IMR-90 (cell line): ENCODE measurements around the gene C1GALT1C1. TPM values are rescaled to one million over a fixed set of nuclear protein-coding genes. Genes with fewer than 3 reads are reported as not detected.

Source experiments
- ATAC-seq: fragments of 200-7000 bp; cut with Tn5 transposase; 2 replicates; pipeline ENCODE4 v1.9.1; 2020; ENCODE audit warnings: low read depth, mild to moderate bottlenecking, moderate library complexity
- Bru-seq: library from RNA; stranded (reverse); fragments of 400-500 nt; gene quantifications from one replicate; lab custom pipeline; 2021; lab: Mats Ljungman, UMichigan
- BruChase-seq, 2 experiments: library from RNA; stranded (reverse); fragments of 400-500 nt; gene quantifications; one replicate each; lab custom pipeline; 2021; lab: Mats Ljungman, UMichigan
- BruUV-seq: library from RNA; stranded (reverse); fragments of 400-500 nt; replicated peaks from 2 replicates; lab custom pipeline; 2021; lab: Mats Ljungman, UMichigan
- CTCF ChIA-PET: fragments of 300-600 bp; formaldehyde crosslinking; extraction: SDS; loops from one replicate; lab custom pipeline; 2021; ENCODE audit warnings: antibody characterized with exemption; lab: Yijun Ruan, JAX
- POLR2A ChIA-PET: fragments of 300-600 bp; sonication (Branson Sonifier 250); formaldehyde crosslinking; loops from one replicate; lab custom pipeline; 2022; ENCODE audit warnings: antibody characterized with exemption; ENCODE audit not compliant: unreplicated experiment; lab: Charles Lee
- DNase-seq: peaks from one replicate; pipeline ENCODE4 v3.0.0; 2013
- H2AFZ ChIP-seq: replicated peaks from 2 replicates; pipeline ENCODE3; 2013; ENCODE audit warnings: low read length, mild to moderate bottlenecking; ENCODE audit not compliant: poor library complexity
- H2AK5ac ChIP-seq: 2 replicates; pipeline ENCODE4 v1.6.1; 2013; ENCODE audit warnings: low read depth, low read length, inconsistent platforms
- H2AK9ac ChIP-seq: replicated peaks from 2 replicates; pipeline ENCODE3; 2013; ENCODE audit warnings: mild to moderate bottlenecking, low read depth, low read length, moderate library complexity; ENCODE audit not compliant: poor library complexity
- H2BK120ac ChIP-seq: 2 replicates; pipeline ENCODE4 v1.6.1; 2013; ENCODE audit warnings: low read depth, low read length, inconsistent platforms
- H2BK15ac ChIP-seq: 3 replicates; pipeline ENCODE4 v1.6.1; 2013; ENCODE audit warnings: low read depth, low read length, inconsistent platforms
- H2BK20ac ChIP-seq: 2 replicates; pipeline ENCODE4 v1.6.1; 2013; ENCODE audit warnings: low read depth, mild to moderate bottlenecking, inconsistent platforms, low read length, moderate library complexity
- H2BK5ac ChIP-seq: 2 replicates; pipeline ENCODE4 v1.6.1; 2013; ENCODE audit warnings: mild to moderate bottlenecking, low read depth, low read length, inconsistent platforms; ENCODE audit not compliant: poor library complexity, severe bottlenecking
- H3K14ac ChIP-seq: replicated peaks from 2 replicates; pipeline ENCODE4 v1.6.1; 2013; ENCODE audit warnings: low read depth, low read length, inconsistent platforms
- H3K18ac ChIP-seq: 2 replicates; pipeline ENCODE4 v1.6.1; 2013; ENCODE audit warnings: low read depth, low read length, control low read depth
- H3K23ac ChIP-seq: 2 replicates; pipeline ENCODE4 v1.6.1; 2013; ENCODE audit warnings: low read depth, low read length, inconsistent platforms
- H3K27ac ChIP-seq: 2 replicates; pipeline ENCODE4 v1.5.1; 2013; ENCODE audit warnings: mild to moderate bottlenecking, control low read depth, low read length; ENCODE audit not compliant: insufficient read depth
- H3K27me3 ChIP-seq: 2 replicates; pipeline ENCODE4 v1.6.1; 2013; ENCODE audit warnings: low read length; ENCODE audit not compliant: control insufficient read depth, insufficient read depth
- H3K36me3 ChIP-seq: 2 replicates; pipeline ENCODE4 v1.6.1; 2013; ENCODE audit warnings: low read length, mixed read lengths; ENCODE audit not compliant: control insufficient read depth, insufficient read depth
- H3K4ac ChIP-seq: 2 replicates; pipeline ENCODE4 v1.6.1; 2013; ENCODE audit warnings: low read depth, low read length, inconsistent platforms
- H3K4me1 ChIP-seq: 2 replicates; pipeline ENCODE4 v1.6.1; 2013; ENCODE audit warnings: low read length, mixed read lengths; ENCODE audit not compliant: control insufficient read depth, insufficient read depth
- H3K4me2 ChIP-seq: 2 replicates; pipeline ENCODE4 v1.6.1; 2013; ENCODE audit warnings: low read depth, mild to moderate bottlenecking, control low read depth, low read length, moderate library complexity
- H3K4me3 ChIP-seq: 2 replicates; pipeline ENCODE4 v1.5.1; 2013; ENCODE audit warnings: low read depth, mild to moderate bottlenecking, control low read depth, low read length, moderate library complexity; ENCODE audit not compliant: insufficient read depth
- H3K56ac ChIP-seq: 2 replicates; pipeline ENCODE4 v1.6.1; 2013; ENCODE audit warnings: low read length, inconsistent platforms; ENCODE audit not compliant: insufficient read depth; ENCODE audit errors: extremely low read depth
- H3K79me1 ChIP-seq, 2 experiments: 2 replicates each; pipeline ENCODE4 v1.6.1; 2013; ENCODE audit warnings: low read length in 2 of 2, inconsistent platforms in 1 of 2, low read depth in 1 of 2
- H3K9ac ChIP-seq: 2 replicates; pipeline ENCODE4 v1.6.1; 2013; ENCODE audit warnings: low read depth, low read length, control low read depth
- H3K9me1 ChIP-seq: 2 replicates; pipeline ENCODE4 v1.6.1; 2013; ENCODE audit warnings: low read length, inconsistent platforms; ENCODE audit not compliant: insufficient read depth
- H3K9me3 ChIP-seq: 2 replicates; pipeline ENCODE4 v1.6.1; 2013; ENCODE audit warnings: low read length; ENCODE audit not compliant: control insufficient read depth, insufficient read depth
- H4K20me1 ChIP-seq: 2 replicates; pipeline ENCODE4 v1.6.1; 2013; ENCODE audit warnings: low read length, inconsistent platforms; ENCODE audit not compliant: insufficient read depth
- H4K5ac ChIP-seq: 2 replicates; pipeline ENCODE4 v1.6.1; 2013; ENCODE audit warnings: mild to moderate bottlenecking, low read depth, low read length, control low read depth
- H4K8ac ChIP-seq, 2 experiments: 2 replicates each; pipeline ENCODE4 v1.6.1; 2013; ENCODE audit warnings: low read depth in 2 of 2, low read length in 2 of 2, control low read depth in 1 of 2, inconsistent platforms in 1 of 2
- H4K91ac ChIP-seq: 2 replicates; pipeline ENCODE4 v1.6.1; 2013; ENCODE audit warnings: low read depth, low read length, inconsistent platforms; ENCODE audit not compliant: insufficient read depth
- BHLHE40 ChIP-seq: fragments of 150-350 bp; IDR thresholded peaks from 2 replicates; pipeline ENCODE4 v1.6.1; 2016; ENCODE audit warnings: mild to moderate bottlenecking, low read depth, low read length
- CEBPB ChIP-seq: IDR thresholded peaks from 2 replicates; pipeline ENCODE4 v1.6.1; 2012; ENCODE audit warnings: low read depth, low read length, improper control_type of control experiment
- ELK1 ChIP-seq: fragments of 150-350 bp; IDR thresholded peaks from 2 replicates; pipeline ENCODE4 v1.6.1; 2016; ENCODE audit warnings: low read depth, mild to moderate bottlenecking, low read length, moderate library complexity, borderline replicate concordance
- FOS ChIP-seq: fragments of 150-350 bp; IDR thresholded peaks from 2 replicates; pipeline ENCODE4 v1.6.1; 2016; ENCODE audit warnings: low read depth, low read length
- MAZ ChIP-seq: IDR thresholded peaks from 2 replicates; pipeline ENCODE4 v1.6.1; 2012; ENCODE audit warnings: low read depth, mild to moderate bottlenecking, low read length, improper control_type of control experiment, moderate library complexity, borderline replicate concordance
- MXI1 ChIP-seq: IDR thresholded peaks from 2 replicates; pipeline ENCODE4 v1.6.1; 2012; ENCODE audit warnings: low read depth, mild to moderate bottlenecking, low read length, moderate library complexity, borderline replicate concordance
- NFE2L2 ChIP-seq: fragments of 150-350 bp; IDR thresholded peaks from 2 replicates; pipeline ENCODE4 v1.6.1; 2016; ENCODE audit warnings: low read depth, mild to moderate bottlenecking, low read length
- POLR2A ChIP-seq: IDR thresholded peaks from 2 replicates; pipeline ENCODE4 v1.6.1; 2012; ENCODE audit warnings: mild to moderate bottlenecking, low read depth, low read length
- RAD21 ChIP-seq: IDR thresholded peaks from 2 replicates; pipeline ENCODE4 v1.6.1; 2012; ENCODE audit warnings: low read length, improper control_type of control experiment
- RCOR1 ChIP-seq: IDR thresholded peaks from 2 replicates; pipeline ENCODE4 v1.6.1; 2012; ENCODE audit warnings: mild to moderate bottlenecking, low read length, improper control_type of control experiment; ENCODE audit not compliant: insufficient replicate concordance
- RFX5 ChIP-seq: IDR thresholded peaks from 2 replicates; pipeline ENCODE4 v1.8.0; 2012; ENCODE audit warnings: low read depth, mild to moderate bottlenecking, low read length, moderate library complexity
- SMC3 ChIP-seq: fragments of 150-350 bp; IDR thresholded peaks from 2 replicates; pipeline ENCODE4 v1.6.1; 2016; ENCODE audit warnings: low read depth, mild to moderate bottlenecking, antibody characterized with exemption, low read length, moderate library complexity
- USF2 ChIP-seq: fragments of 150-350 bp; IDR thresholded peaks from 2 replicates; pipeline ENCODE4 v1.6.1; 2017; ENCODE audit warnings: mild to moderate bottlenecking, antibody characterized with exemption, low read length, low read depth
- WGBS, 2 experiments: methylation state at CpG; one replicate each; pipeline versions ENCODE4 v1.1.5 to v1.1.7; 2013; ENCODE audit warnings: missing lambda C conversion rate in 2 of 2; ENCODE audit not compliant: insufficient read length in 1 of 2; ENCODE audit errors: extremely low coverage in 2 of 2; 5-methylcytosine and 5-hydroxymethylcytosine counted together
- dilution Hi-C: fragments of 300-500 bp; cut with HindIII; formaldehyde crosslinking; loops from one replicate; pipeline ENCODE4 v1.14.3; 2018; ENCODE audit warnings: low sequenced_read_pairs; ENCODE audit not compliant: unreplicated experiment
- in situ Hi-C: fragments of 300-500 bp; cut with MboI; formaldehyde crosslinking; loops from 3 replicates; pipeline ENCODE4 v1.14.3; 2019; ENCODE audit warnings: low sequenced_read_pairs, inconsistent platforms, mixed read lengths
- intact Hi-C: fragments of 100-400 bp; cut with micrococcal nuclease; formaldehyde crosslinking; loops from 2 replicates; pipeline ENCODE4 v1.10.0; 2022
- long read RNA-seq: library from polyadenylated mRNA; unstranded; transcript quantifications from one replicate; pipeline ENCODE4 v2.0.0, GENCODE V29; 2021; ENCODE audit not compliant: unreplicated experiment
- polyA plus RNA-seq, 3 experiments: library from polyadenylated mRNA; depleted of rRNA; stranded (reverse); fragments of >200 nt; gene quantifications; 2 replicates each; pipeline ENCODE4 v1.2.3, GENCODE V29; 2012; ENCODE audit warnings: low replicate concordance in 1 of 3
- total RNA-seq: library from RNA; depleted of rRNA; stranded (reverse); fragments of >200 nt; gene quantifications from 2 replicates; pipeline ENCODE4 v1.2.3, GENCODE V29; 2012; rRNA removed

Gene C1GALT1C1
- total RNA-seq, result 15.2 and 22.5 TPM in 2 replicates
- 19.1 and 20.0 TPM in 2 replicates for polyA plus RNA-seq (2012; rRNA removed)
- polyA plus RNA-seq (2012; cell fraction: cytosol; rRNA removed), result 2.7 and 3.4 TPM in 2 replicates
- 0.92 and 5.3 TPM in 2 replicates for polyA plus RNA-seq (2012; cell fraction: nucleus; rRNA removed; ENCODE audit: low replicate concordance)
- Bru-seq, nascent RNA, result percentile 49 among the genes with signal in this experiment
- BruChase-seq, experiment 1, labeled RNA remaining after a 6-hour chase, result percentile 65 among the genes with signal in this experiment
- percentile 50 among the genes with signal in this experiment for BruChase-seq, experiment 2, labeled RNA remaining after a 2-hour chase
- long read RNA-seq, transcript C1GALT1C1-201 (2 exons, 1,613 nt), result major isoform, 13 of 13 reads
- long read RNA-seq, partial matches to known transcripts, result 0 of 13 reads
- long read RNA-seq, other reads (novel, unspliced or antisense), result 0 of 13 reads

- Histone ChIP-seq H2BK120ac (0 out of 2 replicates have a peak within 1 kb of the TSS, but pooled peaks have one; percentile 45), H2BK5ac (peak within 1 kb of the TSS; percentile 53), H2AK9ac (no peak within 1 kb of the TSS), H3K9me3 (no peaks in the 10 kb centered on the region), H3K18ac (peak within 1 kb of the TSS; percentile 63; the same call in 1 of the 2 replicates), H4K20me1 (no peaks in the 10 kb centered on the region), H2AK5ac (no peak within 1 kb of the TSS), H2AFZ (peak within 1 kb of the TSS; percentile 90), H4K91ac (peak within 1 kb of the TSS; percentile 25), H2BK15ac (no peak within 1 kb of the TSS), H3K4me3 (peak within 1 kb of the TSS; percentile 88), H3K56ac (peak within 1 kb of the TSS; percentile 64; the same call in 1 of the 2 replicates), H3K79me1 (no peaks in the 10 kb centered on the region), H3K14ac (peak within 1 kb of the TSS; percentile 96), H2BK20ac (no peak within 1 kb of the TSS), H4K5ac (peak within 1 kb of the TSS; percentile 83), H3K9ac (peak within 1 kb of the TSS; percentile 80), H3K27me3 (no peaks in the 10 kb centered on the region), H3K4me1 (no peaks in the 10 kb centered on the region), H3K9me1 (no peaks in the 10 kb centered on the region), H3K4ac (peak within 1 kb of the TSS; percentile 89), H3K4me2 (peak within 1 kb of the TSS; percentile 86), H4K8ac (peak within 1 kb of the TSS; percentile 92 to 93), H3K27ac (peak within 1 kb of the TSS; percentile 76), H3K23ac (0 out of 2 replicates have a peak within 1 kb of the TSS, but pooled peaks have one; percentile 56), H3K36me3 (no peaks in the 10 kb centered on the region)
- ChIA-PET POLR2A (no interaction called here), CTCF (no interaction called here)
- in situ Hi-C loops, result no loop called here
- ATAC-seq (peak; percentile 100), DNase-seq (peak; percentile 87)
- no TSS peak for BruUV-seq
- intact Hi-C loops, result loop anchor here (2.0 kb wide), 1 partner anchor 69 kb away; the partner anchor contains the start of gene CUL4B
- dilution Hi-C loops, result no loop called here
- 44% methylated on average over 23 of the region's 68 CpGs; no CpG with 5 or more reads in 1 of the 2 experiments for WGBS, 2 experiments
- TF ChIP-seq CEBPB, result no peak
- peak; percentile 38 for TF ChIP-seq RCOR1
- TF ChIP-seq BHLHE40, result no peak; the same call in 1 of the 2 replicates
- TF ChIP-seq MXI1, result peak; percentile 29; the same call in 1 of the 2 replicates
- TF ChIP-seq POLR2A, result peak; percentile 25; the same call in 1 of the 2 replicates
- no peak for TF ChIP-seq ELK1
- peak; percentile 93 for TF ChIP-seq MAZ
- no peak for TF ChIP-seq USF2
- no peak for TF ChIP-seq NFE2L2
- TF ChIP-seq RFX5, result no peak
- TF ChIP-seq FOS, result no peak
- TF ChIP-seq SMC3, result no peak
- TF ChIP-seq RAD21, result no peak
Measured at GRCh38 chrX:120629667-120630537, at the start of gene C1GALT1C1. C1GALT1C1 (minus strand) TSS chrX:120630054; CDS start chrX:120627166, 2,888 bp downstream.
